KMS-11 (cell line): Measurements from ENCODE around the gene TMTC4.

Experiments
- H2AFZ ChIP-seq: fragments of 200-600 bp; sonication (generic); 2 replicates; pipeline ENCODE4 v1.6.1; 2016; ENCODE audit warnings: antibody characterized with exemption, mixed run types, low read depth
- H3K27ac ChIP-seq: fragments of 200-600 bp; sonication (generic); 2 replicates; pipeline ENCODE4 v1.6.1; 2016; ENCODE audit warnings: mild to moderate bottlenecking, mixed run types
- H3K27me3 ChIP-seq: fragments of 200-600 bp; sonication (generic); 2 replicates; pipeline ENCODE4 v1.6.1; 2017; ENCODE audit warnings: mild to moderate bottlenecking, low read depth, mixed run types, moderate library complexity; ENCODE audit not compliant: insufficient read depth
- H3K36me3 ChIP-seq: fragments of 200-600 bp; sonication (generic); 2 replicates; pipeline ENCODE4 v1.6.1; 2017; ENCODE audit warnings: mild to moderate bottlenecking, mixed run types; ENCODE audit not compliant: insufficient read depth
- H3K4me1 ChIP-seq: fragments of 200-600 bp; sonication (generic); 2 replicates; pipeline ENCODE4 v1.6.1; 2016; ENCODE audit warnings: mild to moderate bottlenecking, low read depth, mixed run types; ENCODE audit not compliant: poor library complexity, severe bottlenecking
- H3K4me2 ChIP-seq: fragments of 200-600 bp; sonication (generic); 2 replicates; pipeline ENCODE4 v1.7.0; 2016; ENCODE audit warnings: mild to moderate bottlenecking, mixed run types
- H3K4me3 ChIP-seq: fragments of 200-600 bp; sonication (generic); IDR thresholded peaks from 2 replicates; pipeline ENCODE4 v1.6.1; 2017; ENCODE audit warnings: low read depth, low read length, mixed read lengths; ENCODE audit not compliant: insufficient read depth
- H3K79me2 ChIP-seq: fragments of 200-600 bp; sonication (generic); 2 replicates; pipeline ENCODE4 v1.6.1; 2016; ENCODE audit warnings: low read depth, mixed run types; ENCODE audit not compliant: insufficient read depth
- H3K9ac ChIP-seq: fragments of 200-600 bp; sonication (generic); 2 replicates; pipeline ENCODE4 v1.6.1; 2016; ENCODE audit warnings: mild to moderate bottlenecking, mixed run types
- H4K20me1 ChIP-seq: fragments of 200-600 bp; sonication (generic); 2 replicates; pipeline ENCODE4 v1.6.1; 2016; ENCODE audit warnings: mild to moderate bottlenecking, mixed run types; ENCODE audit not compliant: insufficient read depth
- TF ChIP-seq, protein P1 (sequence below): fragments of 200-600 bp; sonication (generic); conservative IDR thresholded peaks from 2 replicates; pipeline ENCODE4 v1.6.1; 2017; ENCODE audit warnings: low read depth, mild to moderate bottlenecking, antibody characterized with exemption, low read length, moderate library complexity, mixed read lengths

The TMTC4 gene

DNA sequence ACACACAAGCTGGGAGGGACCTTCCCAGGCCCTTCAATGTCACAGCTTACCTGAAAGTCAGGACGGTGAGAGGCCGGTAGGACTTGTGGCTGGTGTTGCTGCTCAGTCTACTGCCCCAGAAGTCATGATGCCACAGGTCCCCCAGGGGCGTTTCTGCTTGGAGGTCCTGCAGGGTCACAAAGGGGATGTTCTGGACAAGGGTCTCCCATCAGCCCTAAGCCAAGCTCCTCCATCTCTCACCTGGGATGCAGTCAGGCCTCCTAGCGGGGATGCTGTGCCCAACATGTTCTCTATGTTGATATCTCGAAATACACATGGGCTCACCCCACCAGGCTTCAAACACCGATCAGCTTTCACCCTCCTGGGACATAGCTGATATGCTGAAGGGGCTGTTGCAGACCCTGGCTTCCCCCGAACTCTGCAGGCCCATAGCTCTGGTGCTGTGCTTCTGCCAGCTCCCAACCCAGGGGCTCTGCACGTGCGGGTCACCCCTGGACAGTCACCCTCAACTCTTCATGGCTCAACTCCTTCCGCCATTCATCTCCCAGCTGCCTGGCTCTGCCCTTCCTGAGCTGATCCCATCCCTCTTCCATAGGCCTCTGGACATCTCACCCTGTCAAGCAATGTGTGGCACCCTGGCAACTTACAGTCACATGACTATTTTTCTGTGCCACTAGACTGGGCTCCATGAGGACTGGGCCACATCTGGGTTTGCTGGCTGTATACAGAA, 10.3 kb downstream of the TMTC4 start:
- no peaks in the 10 kb centered on the region for H3K79me2 ChIP-seq
- H3K36me3 ChIP-seq = no peaks in the 10 kb centered on the region
- no peak overlapping the region for H2AFZ ChIP-seq
- no peaks in the 10 kb centered on the region for H4K20me1 ChIP-seq
- no peaks in the 10 kb centered on the region for H3K27me3 ChIP-seq
- H3K4me2 ChIP-seq = no peak overlapping the region
- no peak overlapping the region for H3K27ac ChIP-seq
- no peaks in the 10 kb centered on the region for H3K4me1 ChIP-seq
- no peak overlapping the region for H3K9ac ChIP-seq
- H3K4me3 ChIP-seq = no peak overlapping the region
- TF ChIP-seq, protein P1, sequence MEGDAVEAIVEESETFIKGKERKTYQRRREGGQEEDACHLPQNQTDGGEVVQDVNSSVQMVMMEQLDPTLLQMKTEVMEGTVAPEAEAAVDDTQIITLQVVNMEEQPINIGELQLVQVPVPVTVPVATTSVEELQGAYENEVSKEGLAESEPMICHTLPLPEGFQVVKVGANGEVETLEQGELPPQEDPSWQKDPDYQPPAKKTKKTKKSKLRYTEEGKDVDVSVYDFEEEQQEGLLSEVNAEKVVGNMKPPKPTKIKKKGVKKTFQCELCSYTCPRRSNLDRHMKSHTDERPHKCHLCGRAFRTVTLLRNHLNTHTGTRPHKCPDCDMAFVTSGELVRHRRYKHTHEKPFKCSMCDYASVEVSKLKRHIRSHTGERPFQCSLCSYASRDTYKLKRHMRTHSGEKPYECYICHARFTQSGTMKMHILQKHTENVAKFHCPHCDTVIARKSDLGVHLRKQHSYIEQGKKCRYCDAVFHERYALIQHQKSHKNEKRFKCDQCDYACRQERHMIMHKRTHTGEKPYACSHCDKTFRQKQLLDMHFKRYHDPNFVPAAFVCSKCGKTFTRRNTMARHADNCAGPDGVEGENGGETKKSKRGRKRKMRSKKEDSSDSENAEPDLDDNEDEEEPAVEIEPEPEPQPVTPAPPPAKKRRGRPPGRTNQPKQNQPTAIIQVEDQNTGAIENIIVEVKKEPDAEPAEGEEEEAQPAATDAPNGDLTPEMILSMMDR = no peak

DNA sequence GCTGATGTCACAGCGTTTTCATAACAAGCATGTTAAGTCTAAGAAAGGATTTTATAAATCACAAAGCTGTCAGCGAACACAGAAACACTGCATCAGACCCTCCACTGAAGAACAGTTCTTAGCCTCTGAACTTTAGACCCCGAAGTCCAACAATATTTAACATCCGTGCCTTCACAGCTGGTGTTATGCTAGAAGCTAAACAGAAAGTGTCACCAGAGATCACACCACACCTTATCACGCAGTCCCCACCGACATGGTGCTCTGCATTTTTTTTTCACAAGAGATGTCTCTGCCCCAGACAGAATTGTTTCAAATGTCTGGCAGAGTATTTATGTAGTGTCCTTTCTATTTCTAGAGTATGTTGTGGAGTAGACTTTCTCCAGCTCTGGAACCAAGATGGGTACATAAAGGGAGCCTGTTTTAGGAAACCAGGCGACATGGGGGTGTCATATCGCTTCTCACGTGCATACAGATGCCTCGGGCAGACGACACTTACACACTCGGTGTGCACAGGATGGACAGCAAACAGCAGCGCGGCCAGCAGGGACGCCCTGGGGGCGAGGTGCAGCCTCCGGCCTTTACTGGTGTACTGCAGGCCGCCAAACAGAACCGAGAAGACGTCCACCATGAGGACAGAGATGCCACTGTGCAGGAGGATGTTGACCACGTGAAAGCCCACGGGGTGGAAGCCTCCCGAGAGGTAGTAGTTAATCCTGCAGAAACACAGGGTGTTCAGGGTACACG, 12.0 kb downstream of the TMTC4 start:
- Histone ChIP-seq H3K27ac (no peak overlapping the region), H3K27me3 (no peaks in the 10 kb centered on the region), H3K4me3 (no peak overlapping the region), H3K4me2 (no peak overlapping the region), H3K36me3 (no peaks in the 10 kb centered on the region), H4K20me1 (no peaks in the 10 kb centered on the region), H3K79me2 (no peaks in the 10 kb centered on the region), H3K4me1 (no peaks in the 10 kb centered on the region), H3K9ac (no peak overlapping the region), H2AFZ (no peak overlapping the region)
- TF ChIP-seq, protein P1 = no peak

DNA sequence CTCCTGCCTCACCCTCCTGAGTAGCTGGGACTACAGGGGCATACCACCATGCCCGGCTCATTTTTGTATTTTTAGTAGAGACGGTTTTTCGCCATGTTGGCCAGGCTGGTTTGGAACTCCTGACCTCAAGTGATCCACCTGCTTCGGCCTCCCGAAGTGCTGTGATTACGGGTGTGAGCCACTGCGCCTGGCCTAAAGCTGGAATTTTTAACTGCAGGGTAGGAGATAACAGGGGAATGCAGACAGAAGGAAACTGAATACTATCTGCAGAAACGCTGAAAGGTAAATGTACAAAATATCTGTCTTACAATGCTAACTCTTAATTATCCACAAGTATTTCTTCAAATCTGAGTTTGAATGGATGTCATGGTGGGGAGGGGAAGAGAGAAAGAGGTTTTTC, 13.8 kb downstream of the TMTC4 start:
- Histone ChIP-seq H3K36me3 (no peaks in the 10 kb centered on the region), H4K20me1 (no peaks in the 10 kb centered on the region), H3K9ac (no peak overlapping the region), H3K79me2 (no peaks in the 10 kb centered on the region), H3K4me3 (no peak overlapping the region), H2AFZ (no peak overlapping the region), H3K4me1 (no peaks in the 10 kb centered on the region), H3K27ac (no peak overlapping the region), H3K4me2 (no peak overlapping the region), H3K27me3 (no peaks in the 10 kb centered on the region)
- TF ChIP-seq, protein P1 = no peak

GRCh38 chr13:100659578-100659977, 15.0 kb downstream of the TMTC4 start:
- no peak overlapping the region for H3K4me2 ChIP-seq
- H3K4me3 ChIP-seq = no peak overlapping the region
- no peaks in the 10 kb centered on the region for H3K4me1 ChIP-seq
- no peaks in the 10 kb centered on the region for H3K36me3 ChIP-seq
- no peak overlapping the region for H3K9ac ChIP-seq
- no peaks in the 10 kb centered on the region for H4K20me1 ChIP-seq
- no peaks in the 10 kb centered on the region for H3K79me2 ChIP-seq
- H2AFZ ChIP-seq = no peak overlapping the region
- TF ChIP-seq, protein P1 = no peak
- H3K27ac ChIP-seq = no peak overlapping the region
- H3K27me3 ChIP-seq = no peaks in the 10 kb centered on the region
